K562 (cell line): ENCODE data around the gene MXRA7. TPM values are rescaled to one million over a fixed set of nuclear protein-coding genes. Genes with fewer than 3 reads are reported as not detected.

Experiments used
- BMI1 ChIP-seq: fragments of 150-350 bp; IDR thresholded peaks from 2 replicates; pipeline ENCODE4 v1.6.1; 2014; ENCODE audit warnings: low read length
- ETV5 ChIP-seq: sonication (generic); formaldehyde crosslinking; IDR thresholded peaks from 2 replicates; pipeline ENCODE4 v1.4.0; 2020; ENCODE audit warnings: low read depth, mild to moderate bottlenecking, missing genetic modification reagents
- MTA1 ChIP-seq: fragments of 450-650 bp; IDR thresholded peaks from 2 replicates; pipeline ENCODE4 v1.6.1; 2017; ENCODE audit warnings: borderline replicate concordance
- ZNF212 ChIP-seq: fragments of 450-650 bp; formaldehyde crosslinking; IDR thresholded peaks from 2 replicates; pipeline ENCODE4 v1.4.0; 2020; ENCODE audit warnings: mild to moderate bottlenecking
- ZNF224 ChIP-seq: sonication (generic); formaldehyde crosslinking; IDR thresholded peaks from 2 replicates; pipeline ENCODE4 v1.8.0; 2022; ENCODE audit warnings: mild to moderate bottlenecking, missing genetic modification reagents
- ZNF232 ChIP-seq: sonication (generic); formaldehyde crosslinking; IDR thresholded peaks from 2 replicates; pipeline ENCODE4 v1.8.0; 2022; ENCODE audit warnings: mild to moderate bottlenecking, missing genetic modification reagents
- ZNF79 ChIP-seq: fragments of 250-450 bp; sonication (Bioruptor Pico); IDR thresholded peaks from 2 replicates; pipeline ENCODE4 v1.4.0; 2020; ENCODE audit warnings: low read depth, mild to moderate bottlenecking, moderate library complexity
- polyA plus RNA-seq, 8 experiments: library from polyadenylated mRNA; depleted of rRNA in 4 of 8; stranded (reverse) in 5 of 8; unstranded in 3 of 8; fragments of >200 nt; fragmentation: Nextera tagmentation in 2 of 8; fragmentation: Illumina TruSeq in 1 of 8; extraction: Ambion mirVana in 2 of 8; extraction: Trizol in 1 of 8; gene quantifications; 2 replicates each; pipeline versions ENCODE4 v1.2.1 to v1.2.3, GENCODE V29; 2011 to 2014; ENCODE audit warnings: inconsistent platforms in 1 of 8, missing spikeins in 1 of 8
- total RNA-seq, 7 experiments: library from RNA; depleted of rRNA in 6 of 7; stranded (reverse); fragments of >200 nt in 6 of 7; fragmentation: Illumina TruSeq in 2 of 7; extraction: Trizol in 2 of 7; gene quantifications; 2 replicates each; pipeline versions ENCODE4 v1.2.1 to v1.2.3, GENCODE V29; 2011 to 2021; ENCODE audit warnings: low replicate concordance in 1 of 7
- TF ChIP-seq, protein P1 (sequence below): fragments of 450-650 bp; IDR thresholded peaks from 2 replicates; pipeline ENCODE4 v1.6.1; 2016; ENCODE audit warnings: antibody characterized with exemption
- TF ChIP-seq, protein P2 (sequence below): fragments of 450-650 bp; IDR thresholded peaks from 2 replicates; pipeline ENCODE4 v1.6.1; 2016; ENCODE audit warnings: mild to moderate bottlenecking, moderate library complexity
- TF ChIP-seq, protein P3 (sequence below): sonication (generic); formaldehyde crosslinking; IDR thresholded peaks from 2 replicates; pipeline ENCODE4 v1.5.0; 2020; ENCODE audit warnings: missing genetic modification reagents
- TF ChIP-seq, protein P4 (sequence below), 2 experiments: fragments of 450-650 bp; IDR thresholded peaks; 2 replicates each; pipeline ENCODE4 v1.6.1; 2016

Gene MXRA7
- total and polyA plus RNA-seq, 9 of the 15 experiments (the other 6 are each of a cell fraction or from before 2014, with no cell fraction given): 2.6 to 38.4 (median 14.3) TPM

DNA sequence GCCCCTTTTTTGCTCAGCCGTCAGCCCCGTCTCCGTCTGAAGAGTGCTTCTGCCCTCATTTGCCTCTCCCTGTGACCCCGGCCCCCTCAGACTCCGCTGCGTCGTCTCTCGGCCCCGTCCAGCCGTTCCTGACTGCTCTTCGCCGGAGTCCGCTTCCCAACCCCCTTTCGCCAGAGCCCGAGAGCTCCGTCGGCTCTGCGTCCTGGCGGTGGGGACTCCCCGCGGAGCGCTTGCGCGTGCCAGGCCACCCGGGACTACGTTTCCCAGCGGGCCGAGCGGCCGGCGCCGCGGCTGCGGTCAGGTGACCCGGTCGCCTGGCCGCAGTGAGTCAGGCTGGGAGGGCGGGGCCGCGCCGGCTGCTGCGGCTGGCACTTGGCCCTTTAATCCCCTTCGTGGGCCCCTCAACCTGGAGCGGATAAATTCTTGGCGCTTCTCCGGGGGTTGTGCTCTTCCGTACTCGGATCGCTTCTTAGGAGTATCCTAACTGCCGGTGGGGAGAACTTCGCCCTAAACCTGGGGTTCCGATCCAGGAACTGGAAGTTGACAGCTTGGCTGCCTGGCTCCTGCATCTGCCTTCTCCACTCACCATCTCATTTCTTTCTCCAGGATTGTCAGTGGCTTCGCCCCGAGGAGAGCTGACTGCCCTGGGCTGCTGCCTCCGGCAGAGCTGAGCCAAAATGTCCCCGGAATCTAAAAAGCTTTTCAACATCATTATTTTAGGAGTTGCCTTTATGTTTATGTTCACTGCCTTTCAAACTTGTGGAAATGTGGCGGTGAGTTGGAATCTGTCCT lies 27.1 kb upstream of the MXRA7 start, which contains the start of gene MFSD11 (continued):
- TF ChIP-seq, protein P1, sequence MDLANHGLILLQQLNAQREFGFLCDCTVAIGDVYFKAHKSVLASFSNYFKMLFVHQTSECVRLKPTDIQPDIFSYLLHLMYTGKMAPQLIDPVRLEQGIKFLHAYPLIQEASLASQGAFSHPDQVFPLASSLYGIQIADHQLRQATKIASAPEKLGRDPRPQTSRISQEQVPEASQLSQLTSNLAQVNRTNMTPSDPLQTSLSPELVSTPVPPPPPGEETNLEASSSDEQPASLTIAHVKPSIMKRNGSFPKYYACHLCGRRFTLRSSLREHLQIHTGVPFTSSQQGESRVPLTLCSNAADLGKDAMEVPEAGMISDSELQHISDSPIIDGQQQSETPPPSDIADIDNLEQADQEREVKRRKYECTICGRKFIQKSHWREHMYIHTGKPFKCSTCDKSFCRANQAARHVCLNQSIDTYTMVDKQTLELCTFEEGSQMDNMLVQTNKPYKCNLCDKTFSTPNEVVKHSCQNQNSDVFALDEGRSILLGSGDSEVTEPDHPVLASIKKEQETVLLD: no peak
- no peak for TF ChIP-seq ZNF79
- no peak for TF ChIP-seq ZNF212
- peak; percentile 56; the same call in 1 of the 2 replicates for TF ChIP-seq MTA1
- TF ChIP-seq ETV5 (CRISPR knock-in tag): no peak
- TF ChIP-seq, protein P2, sequence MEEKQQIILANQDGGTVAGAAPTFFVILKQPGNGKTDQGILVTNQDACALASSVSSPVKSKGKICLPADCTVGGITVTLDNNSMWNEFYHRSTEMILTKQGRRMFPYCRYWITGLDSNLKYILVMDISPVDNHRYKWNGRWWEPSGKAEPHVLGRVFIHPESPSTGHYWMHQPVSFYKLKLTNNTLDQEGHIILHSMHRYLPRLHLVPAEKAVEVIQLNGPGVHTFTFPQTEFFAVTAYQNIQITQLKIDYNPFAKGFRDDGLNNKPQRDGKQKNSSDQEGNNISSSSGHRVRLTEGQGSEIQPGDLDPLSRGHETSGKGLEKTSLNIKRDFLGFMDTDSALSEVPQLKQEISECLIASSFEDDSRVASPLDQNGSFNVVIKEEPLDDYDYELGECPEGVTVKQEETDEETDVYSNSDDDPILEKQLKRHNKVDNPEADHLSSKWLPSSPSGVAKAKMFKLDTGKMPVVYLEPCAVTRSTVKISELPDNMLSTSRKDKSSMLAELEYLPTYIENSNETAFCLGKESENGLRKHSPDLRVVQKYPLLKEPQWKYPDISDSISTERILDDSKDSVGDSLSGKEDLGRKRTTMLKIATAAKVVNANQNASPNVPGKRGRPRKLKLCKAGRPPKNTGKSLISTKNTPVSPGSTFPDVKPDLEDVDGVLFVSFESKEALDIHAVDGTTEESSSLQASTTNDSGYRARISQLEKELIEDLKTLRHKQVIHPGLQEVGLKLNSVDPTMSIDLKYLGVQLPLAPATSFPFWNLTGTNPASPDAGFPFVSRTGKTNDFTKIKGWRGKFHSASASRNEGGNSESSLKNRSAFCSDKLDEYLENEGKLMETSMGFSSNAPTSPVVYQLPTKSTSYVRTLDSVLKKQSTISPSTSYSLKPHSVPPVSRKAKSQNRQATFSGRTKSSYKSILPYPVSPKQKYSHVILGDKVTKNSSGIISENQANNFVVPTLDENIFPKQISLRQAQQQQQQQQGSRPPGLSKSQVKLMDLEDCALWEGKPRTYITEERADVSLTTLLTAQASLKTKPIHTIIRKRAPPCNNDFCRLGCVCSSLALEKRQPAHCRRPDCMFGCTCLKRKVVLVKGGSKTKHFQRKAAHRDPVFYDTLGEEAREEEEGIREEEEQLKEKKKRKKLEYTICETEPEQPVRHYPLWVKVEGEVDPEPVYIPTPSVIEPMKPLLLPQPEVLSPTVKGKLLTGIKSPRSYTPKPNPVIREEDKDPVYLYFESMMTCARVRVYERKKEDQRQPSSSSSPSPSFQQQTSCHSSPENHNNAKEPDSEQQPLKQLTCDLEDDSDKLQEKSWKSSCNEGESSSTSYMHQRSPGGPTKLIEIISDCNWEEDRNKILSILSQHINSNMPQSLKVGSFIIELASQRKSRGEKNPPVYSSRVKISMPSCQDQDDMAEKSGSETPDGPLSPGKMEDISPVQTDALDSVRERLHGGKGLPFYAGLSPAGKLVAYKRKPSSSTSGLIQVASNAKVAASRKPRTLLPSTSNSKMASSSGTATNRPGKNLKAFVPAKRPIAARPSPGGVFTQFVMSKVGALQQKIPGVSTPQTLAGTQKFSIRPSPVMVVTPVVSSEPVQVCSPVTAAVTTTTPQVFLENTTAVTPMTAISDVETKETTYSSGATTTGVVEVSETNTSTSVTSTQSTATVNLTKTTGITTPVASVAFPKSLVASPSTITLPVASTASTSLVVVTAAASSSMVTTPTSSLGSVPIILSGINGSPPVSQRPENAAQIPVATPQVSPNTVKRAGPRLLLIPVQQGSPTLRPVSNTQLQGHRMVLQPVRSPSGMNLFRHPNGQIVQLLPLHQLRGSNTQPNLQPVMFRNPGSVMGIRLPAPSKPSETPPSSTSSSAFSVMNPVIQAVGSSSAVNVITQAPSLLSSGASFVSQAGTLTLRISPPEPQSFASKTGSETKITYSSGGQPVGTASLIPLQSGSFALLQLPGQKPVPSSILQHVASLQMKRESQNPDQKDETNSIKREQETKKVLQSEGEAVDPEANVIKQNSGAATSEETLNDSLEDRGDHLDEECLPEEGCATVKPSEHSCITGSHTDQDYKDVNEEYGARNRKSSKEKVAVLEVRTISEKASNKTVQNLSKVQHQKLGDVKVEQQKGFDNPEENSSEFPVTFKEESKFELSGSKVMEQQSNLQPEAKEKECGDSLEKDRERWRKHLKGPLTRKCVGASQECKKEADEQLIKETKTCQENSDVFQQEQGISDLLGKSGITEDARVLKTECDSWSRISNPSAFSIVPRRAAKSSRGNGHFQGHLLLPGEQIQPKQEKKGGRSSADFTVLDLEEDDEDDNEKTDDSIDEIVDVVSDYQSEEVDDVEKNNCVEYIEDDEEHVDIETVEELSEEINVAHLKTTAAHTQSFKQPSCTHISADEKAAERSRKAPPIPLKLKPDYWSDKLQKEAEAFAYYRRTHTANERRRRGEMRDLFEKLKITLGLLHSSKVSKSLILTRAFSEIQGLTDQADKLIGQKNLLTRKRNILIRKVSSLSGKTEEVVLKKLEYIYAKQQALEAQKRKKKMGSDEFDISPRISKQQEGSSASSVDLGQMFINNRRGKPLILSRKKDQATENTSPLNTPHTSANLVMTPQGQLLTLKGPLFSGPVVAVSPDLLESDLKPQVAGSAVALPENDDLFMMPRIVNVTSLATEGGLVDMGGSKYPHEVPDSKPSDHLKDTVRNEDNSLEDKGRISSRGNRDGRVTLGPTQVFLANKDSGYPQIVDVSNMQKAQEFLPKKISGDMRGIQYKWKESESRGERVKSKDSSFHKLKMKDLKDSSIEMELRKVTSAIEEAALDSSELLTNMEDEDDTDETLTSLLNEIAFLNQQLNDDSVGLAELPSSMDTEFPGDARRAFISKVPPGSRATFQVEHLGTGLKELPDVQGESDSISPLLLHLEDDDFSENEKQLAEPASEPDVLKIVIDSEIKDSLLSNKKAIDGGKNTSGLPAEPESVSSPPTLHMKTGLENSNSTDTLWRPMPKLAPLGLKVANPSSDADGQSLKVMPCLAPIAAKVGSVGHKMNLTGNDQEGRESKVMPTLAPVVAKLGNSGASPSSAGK: peak; percentile 52; the same call in 1 of the 2 replicates
- TF ChIP-seq, protein P3, sequence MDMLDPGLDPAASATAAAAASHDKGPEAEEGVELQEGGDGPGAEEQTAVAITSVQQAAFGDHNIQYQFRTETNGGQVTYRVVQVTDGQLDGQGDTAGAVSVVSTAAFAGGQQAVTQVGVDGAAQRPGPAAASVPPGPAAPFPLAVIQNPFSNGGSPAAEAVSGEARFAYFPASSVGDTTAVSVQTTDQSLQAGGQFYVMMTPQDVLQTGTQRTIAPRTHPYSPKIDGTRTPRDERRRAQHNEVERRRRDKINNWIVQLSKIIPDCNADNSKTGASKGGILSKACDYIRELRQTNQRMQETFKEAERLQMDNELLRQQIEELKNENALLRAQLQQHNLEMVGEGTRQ (CRISPR knock-in tag): peak; percentile 95
- no peak for TF ChIP-seq ZNF232 (CRISPR knock-in tag)
- no peak for TF ChIP-seq ZNF224 (CRISPR knock-in tag)
- TF ChIP-seq, protein P4, sequence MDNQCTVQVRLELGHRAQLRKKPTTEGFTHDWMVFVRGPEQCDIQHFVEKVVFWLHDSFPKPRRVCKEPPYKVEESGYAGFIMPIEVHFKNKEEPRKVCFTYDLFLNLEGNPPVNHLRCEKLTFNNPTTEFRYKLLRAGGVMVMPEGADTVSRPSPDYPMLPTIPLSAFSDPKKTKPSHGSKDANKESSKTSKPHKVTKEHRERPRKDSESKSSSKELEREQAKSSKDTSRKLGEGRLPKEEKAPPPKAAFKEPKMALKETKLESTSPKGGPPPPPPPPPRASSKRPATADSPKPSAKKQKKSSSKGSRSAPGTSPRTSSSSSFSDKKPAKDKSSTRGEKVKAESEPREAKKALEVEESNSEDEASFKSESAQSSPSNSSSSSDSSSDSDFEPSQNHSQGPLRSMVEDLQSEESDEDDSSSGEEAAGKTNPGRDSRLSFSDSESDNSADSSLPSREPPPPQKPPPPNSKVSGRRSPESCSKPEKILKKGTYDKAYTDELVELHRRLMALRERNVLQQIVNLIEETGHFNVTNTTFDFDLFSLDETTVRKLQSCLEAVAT (IDR thresholded peaks at IDR 0.05): peak in 1 of 2 experiments; percentile 14; a peak in 1 of 4 replicates
- no peak for TF ChIP-seq BMI1
